Jurkat, Clone E6-1 (cell line): ENCODE data around the gene ELMOD1.

ENCODE experiments used
- DNase-seq: peaks from one replicate; pipeline ENCODE4 v3.0.0-alpha.2; 2011; ENCODE audit warnings: low read depth, low spot score
- H3K4me3 ChIP-seq: 2 replicates; pipeline ENCODE4 v1.5.1; 2011; ENCODE audit warnings: mild to moderate bottlenecking, low read length, control low read depth, moderate library complexity

The ELMOD1 gene

GRCh38 chr11:107624983-107625684 lies 34.2 kb downstream of the ELMOD1 start:
- no peak overlapping the region for H3K4me3 ChIP-seq
- no peak for DNase-seq

GRCh38 chr11:107625685-107625989 lies 34.7 kb downstream of the ELMOD1 start:
- no peak for DNase-seq
- no peak overlapping the region for H3K4me3 ChIP-seq

- no peak overlapping the region for H3K4me3 ChIP-seq
- no peak for DNase-seq
Measured at GRCh38 chr11:107631043-107631442, 40.1 kb downstream of the ELMOD1 start.

GRCh38 chr11:107631931-107632330 lies 41.0 kb downstream of the ELMOD1 start:
- H3K4me3 ChIP-seq = no peak overlapping the region

GRCh38 chr11:107646783-107647182 lies 55.8 kb downstream of the ELMOD1 start:
- no peak overlapping the region for H3K4me3 ChIP-seq
- DNase-seq = no peak

More at GRCh38 chr11:107631931-107632330, 41.0 kb downstream of the ELMOD1 start:
- DNase-seq = no peak

GRCh38 chr11:107648242-107648641 lies 57.3 kb downstream of the ELMOD1 start:
- no peak for DNase-seq
- no peak overlapping the region for H3K4me3 ChIP-seq

- H3K4me3 ChIP-seq = no peak overlapping the region
- no peak for DNase-seq
Measured at GRCh38 chr11:107651672-107652071, 60.7 kb downstream of the ELMOD1 start.

GRCh38 chr11:107653076-107653475 lies 62.1 kb downstream of the ELMOD1 start:
- no peak for DNase-seq
- no peak overlapping the region for H3K4me3 ChIP-seq

GRCh38 chr11:107655602-107656001 lies 64.7 kb downstream of the ELMOD1 start:
- no peak overlapping the region for H3K4me3 ChIP-seq
- no peak for DNase-seq

GRCh38 chr11:107659310-107659709 lies 68.4 kb downstream of the ELMOD1 start:
- no peak for DNase-seq
- H3K4me3 ChIP-seq = no peak overlapping the region

- DNase-seq = no peak
- no peak overlapping the region for H3K4me3 ChIP-seq
Measured at GRCh38 chr11:107660066-107660465, 69.1 kb downstream of the ELMOD1 start.

- no peak for DNase-seq
- no peak overlapping the region for H3K4me3 ChIP-seq
Measured at GRCh38 chr11:107661656-107662055, 70.7 kb downstream of the ELMOD1 start.

GRCh38 chr11:107665018-107665417 lies 74.1 kb downstream of the ELMOD1 start:
- DNase-seq = no peak
- no peak overlapping the region for H3K4me3 ChIP-seq

GRCh38 chr11:107666911-107667613 lies 76.1 kb downstream of the ELMOD1 start:
- no peak overlapping the region for H3K4me3 ChIP-seq
- DNase-seq = no peak

GRCh38 chr11:107669191-107669740 lies 78.3 kb downstream of the ELMOD1 start:
- DNase-seq = no peak
- no peak overlapping the region for H3K4me3 ChIP-seq

GRCh38 chr11:107669893-107670601 lies 79.1 kb downstream of the ELMOD1 start:
- no peak overlapping the region for H3K4me3 ChIP-seq
- DNase-seq = no peak

GRCh38 chr11:107675902-107676301 lies 85.0 kb downstream of the ELMOD1 start:
- DNase-seq = no peak
- no peak overlapping the region for H3K4me3 ChIP-seq

- DNase-seq = no peak
- no peak overlapping the region for H3K4me3 ChIP-seq
Measured at GRCh38 chr11:107676336-107677057, 85.5 kb downstream of the ELMOD1 start.

GRCh38 chr11:107677924-107678631 lies 87.1 kb downstream of the ELMOD1 start:
- no peak overlapping the region for H3K4me3 ChIP-seq
- no peak for DNase-seq
